ENCODE results near the gene RB1. TPM values are rescaled to one million over a fixed set of nuclear protein-coding genes. Genes with fewer than 3 reads are reported as not detected.

RB1 gene
- total RNA-seq, 1 experiment from 2014 or later = 43.4 TPM

DNA sequence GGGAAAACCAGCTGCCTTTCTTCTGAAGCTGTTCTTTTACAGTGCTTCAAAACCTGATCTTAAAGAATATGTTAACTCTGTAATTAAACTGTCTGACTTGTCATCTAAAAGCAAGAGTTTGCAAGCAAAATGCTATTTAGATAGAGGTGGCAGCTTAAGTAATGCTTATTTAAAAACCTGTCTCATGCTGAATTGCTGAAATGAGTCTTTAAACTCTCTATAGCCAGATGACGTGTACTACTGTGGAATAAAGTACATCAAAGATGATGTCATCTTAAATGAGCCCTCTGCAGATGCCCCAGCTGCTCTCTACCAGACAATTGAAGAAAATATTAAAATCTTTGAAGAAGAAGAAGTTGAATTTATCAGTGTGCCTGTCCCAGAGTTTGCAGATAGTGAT is 47.6 kb upstream of the RB1 start:
- ChIA-PET CTCF (interaction anchor here (0.7 kb wide), 1 partner anchor 10 kb away, joined by 3 read pairs; no protein-coding TSS in a partner anchor), POLR2A (interaction anchor here (1.8 kb wide), 1 partner anchor 47 kb away, joined by 5 read pairs; no protein-coding TSS in a partner anchor)
- no peak for DNase-seq (ENCODE audit: unreplicated experiment)
- intact Hi-C loops (cut with micrococcal nuclease) = no loop called here
- H3K36me3 Mint-ChIP-seq (ENCODE audit: insufficient read depth, unreplicated experiment) = peaks cover 68% of the 10 kb centered on the region
- no peaks in the 10 kb centered on the region for H3K4me1 Mint-ChIP-seq (ENCODE audit: insufficient read depth, unreplicated experiment)
- no peak overlapping the region for H3K4me3 Mint-ChIP-seq (ENCODE audit: unreplicated experiment)
- H3K27me3 Mint-ChIP-seq (ENCODE audit: insufficient read depth, unreplicated experiment) = no peaks in the 10 kb centered on the region
- H3K9me3 Mint-ChIP-seq (ENCODE audit: unreplicated experiment) = no peaks in the 10 kb centered on the region
- H3K27ac Mint-ChIP-seq (ENCODE audit: low read depth, unreplicated experiment) = no peak overlapping the region
- no TSS peak for BruUV-seq (replicated peaks)
- TF ChIP-seq, protein P1, sequence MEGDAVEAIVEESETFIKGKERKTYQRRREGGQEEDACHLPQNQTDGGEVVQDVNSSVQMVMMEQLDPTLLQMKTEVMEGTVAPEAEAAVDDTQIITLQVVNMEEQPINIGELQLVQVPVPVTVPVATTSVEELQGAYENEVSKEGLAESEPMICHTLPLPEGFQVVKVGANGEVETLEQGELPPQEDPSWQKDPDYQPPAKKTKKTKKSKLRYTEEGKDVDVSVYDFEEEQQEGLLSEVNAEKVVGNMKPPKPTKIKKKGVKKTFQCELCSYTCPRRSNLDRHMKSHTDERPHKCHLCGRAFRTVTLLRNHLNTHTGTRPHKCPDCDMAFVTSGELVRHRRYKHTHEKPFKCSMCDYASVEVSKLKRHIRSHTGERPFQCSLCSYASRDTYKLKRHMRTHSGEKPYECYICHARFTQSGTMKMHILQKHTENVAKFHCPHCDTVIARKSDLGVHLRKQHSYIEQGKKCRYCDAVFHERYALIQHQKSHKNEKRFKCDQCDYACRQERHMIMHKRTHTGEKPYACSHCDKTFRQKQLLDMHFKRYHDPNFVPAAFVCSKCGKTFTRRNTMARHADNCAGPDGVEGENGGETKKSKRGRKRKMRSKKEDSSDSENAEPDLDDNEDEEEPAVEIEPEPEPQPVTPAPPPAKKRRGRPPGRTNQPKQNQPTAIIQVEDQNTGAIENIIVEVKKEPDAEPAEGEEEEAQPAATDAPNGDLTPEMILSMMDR (IDR thresholded peaks at IDR 0.05; ENCODE audit: unreplicated experiment) = no peak

DNA sequence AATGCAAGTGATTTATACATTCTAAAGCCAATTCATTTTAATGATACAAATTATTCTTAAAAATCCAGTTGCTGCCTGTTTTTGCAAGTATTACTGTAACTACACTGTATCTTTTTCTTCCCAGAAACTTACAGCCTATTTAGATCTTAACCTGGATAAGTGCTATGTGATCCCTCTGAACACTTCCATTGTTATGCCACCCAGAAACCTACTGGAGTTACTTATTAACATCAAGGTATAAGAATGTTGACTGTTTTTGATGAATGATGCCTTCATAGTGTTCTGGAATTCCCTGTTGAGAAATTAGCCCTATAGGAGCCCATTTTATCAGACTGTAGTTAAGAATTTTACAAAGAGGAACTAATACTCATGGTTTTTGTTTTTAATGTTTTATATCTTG is 45.5 kb upstream of the RB1 start:
- Mint-ChIP-seq H3K27ac (ENCODE audit: low read depth, unreplicated experiment) (no peak overlapping the region), H3K9me3 (ENCODE audit: unreplicated experiment) (no peaks in the 10 kb centered on the region), H3K36me3 (ENCODE audit: insufficient read depth, unreplicated experiment) (peaks cover 86% of the 10 kb centered on the region), H3K4me1 (ENCODE audit: insufficient read depth, unreplicated experiment) (peaks cover 7% of the 10 kb centered on the region), H3K27me3 (ENCODE audit: insufficient read depth, unreplicated experiment) (no peaks in the 10 kb centered on the region), H3K4me3 (ENCODE audit: unreplicated experiment) (no peak overlapping the region)
- TF ChIP-seq, protein P1 (IDR thresholded peaks at IDR 0.05; ENCODE audit: unreplicated experiment) = no peak
- CTCF ChIA-PET = no interaction called here
- intact Hi-C loops (cut with micrococcal nuclease) = no loop called here
- BruUV-seq (replicated peaks) = no TSS peak
- POLR2A ChIA-PET = interaction anchor here (0.6 kb wide), 1 partner anchor 1664 kb away, joined by 5 read pairs; no protein-coding TSS in a partner anchor
- DNase-seq (ENCODE audit: unreplicated experiment) = no peak

DNA sequence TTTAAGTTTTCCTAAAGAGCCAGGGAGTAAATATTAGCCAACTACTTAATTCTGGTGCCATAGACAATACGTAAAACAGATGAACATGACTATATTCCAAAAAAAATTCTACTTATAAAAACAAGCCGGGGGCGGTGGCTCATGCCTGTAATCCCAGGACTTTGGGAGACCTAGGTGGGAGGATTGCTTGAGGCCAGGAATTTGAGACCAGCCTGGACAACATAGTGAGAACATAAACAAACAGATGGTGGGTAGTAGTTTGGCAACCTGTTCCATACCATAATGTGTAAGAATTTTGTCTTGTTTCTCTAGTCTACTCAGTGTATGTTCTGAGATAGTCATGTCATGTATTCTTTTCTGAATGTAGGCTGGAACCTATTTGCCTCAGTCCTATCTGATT is 45.1 kb upstream of the RB1 start:
- Mint-ChIP-seq H3K36me3 (ENCODE audit: insufficient read depth, unreplicated experiment) (peaks cover 91% of the 10 kb centered on the region), H3K27ac (ENCODE audit: low read depth, unreplicated experiment) (no peak overlapping the region), H3K4me3 (ENCODE audit: unreplicated experiment) (no peak overlapping the region), H3K4me1 (ENCODE audit: insufficient read depth, unreplicated experiment) (peaks cover 9% of the 10 kb centered on the region), H3K9me3 (ENCODE audit: unreplicated experiment) (no peaks in the 10 kb centered on the region), H3K27me3 (ENCODE audit: insufficient read depth, unreplicated experiment) (no peaks in the 10 kb centered on the region)
- BruUV-seq (replicated peaks) = no TSS peak
- CTCF ChIA-PET = no interaction called here
- TF ChIP-seq, protein P1 (IDR thresholded peaks at IDR 0.05; ENCODE audit: unreplicated experiment) = no peak
- DNase-seq (ENCODE audit: unreplicated experiment) = no peak
- POLR2A ChIA-PET = no interaction called here
- intact Hi-C loops (cut with micrococcal nuclease) = no loop called here

DNA sequence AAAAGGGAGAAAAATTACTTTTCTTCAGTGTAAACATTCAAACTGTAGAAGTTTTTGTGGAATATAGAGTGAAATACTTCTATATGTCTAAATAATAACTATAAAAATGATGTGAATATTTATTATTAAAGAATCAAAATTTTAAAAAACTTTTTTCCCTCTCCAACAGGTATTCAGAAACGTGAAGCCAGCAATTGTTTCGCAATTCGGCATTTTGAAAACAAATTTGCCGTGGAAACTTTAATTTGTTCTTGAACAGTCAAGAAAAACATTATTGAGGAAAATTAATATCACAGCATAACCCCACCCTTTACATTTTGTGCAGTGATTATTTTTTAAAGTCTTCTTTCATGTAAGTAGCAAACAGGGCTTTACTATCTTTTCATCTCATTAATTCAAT is 42.6 kb upstream of the RB1 start:
- peaks cover 9% of the 10 kb centered on the region for H3K4me1 Mint-ChIP-seq (ENCODE audit: insufficient read depth, unreplicated experiment)
- CTCF ChIA-PET = no interaction called here
- BruUV-seq (replicated peaks) = no TSS peak
- TF ChIP-seq, protein P1 (IDR thresholded peaks at IDR 0.05; ENCODE audit: unreplicated experiment) = no peak
- H3K27me3 Mint-ChIP-seq (ENCODE audit: insufficient read depth, unreplicated experiment) = no peaks in the 10 kb centered on the region
- peaks cover 75% of the 10 kb centered on the region for H3K36me3 Mint-ChIP-seq (ENCODE audit: insufficient read depth, unreplicated experiment)
- DNase-seq (ENCODE audit: unreplicated experiment) = no peak
- no peaks in the 10 kb centered on the region for H3K9me3 Mint-ChIP-seq (ENCODE audit: unreplicated experiment)
- H3K27ac Mint-ChIP-seq (ENCODE audit: low read depth, unreplicated experiment) = no peak overlapping the region
- intact Hi-C loops (cut with micrococcal nuclease) = no loop called here
- no peak overlapping the region for H3K4me3 Mint-ChIP-seq (ENCODE audit: unreplicated experiment)
- POLR2A ChIA-PET = no interaction called here

Measured in MCF 10A (cell line).